Measurements from ENCODE around the gene WDR89.

DNA sequence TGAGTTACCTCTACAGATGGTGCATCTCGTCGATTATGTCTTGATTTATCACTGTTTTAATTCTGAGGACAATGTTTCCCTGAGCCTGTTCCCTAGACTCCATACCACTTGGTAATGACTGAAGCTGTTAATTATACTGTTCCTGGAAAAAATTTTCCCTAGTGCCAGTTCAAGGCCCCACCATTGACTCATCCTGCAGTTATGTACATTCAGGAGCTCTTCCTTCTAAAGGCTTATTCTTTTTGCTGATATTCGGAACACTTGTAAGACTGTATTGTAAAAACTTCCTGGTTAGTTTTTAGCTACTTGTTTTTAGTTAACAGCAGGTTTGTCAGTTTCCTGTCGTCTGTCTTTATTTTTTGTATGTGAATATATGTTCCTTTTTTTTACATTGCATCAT lies 68.1 kb downstream of the WDR89 start:
- TF ChIP-seq, protein P1, sequence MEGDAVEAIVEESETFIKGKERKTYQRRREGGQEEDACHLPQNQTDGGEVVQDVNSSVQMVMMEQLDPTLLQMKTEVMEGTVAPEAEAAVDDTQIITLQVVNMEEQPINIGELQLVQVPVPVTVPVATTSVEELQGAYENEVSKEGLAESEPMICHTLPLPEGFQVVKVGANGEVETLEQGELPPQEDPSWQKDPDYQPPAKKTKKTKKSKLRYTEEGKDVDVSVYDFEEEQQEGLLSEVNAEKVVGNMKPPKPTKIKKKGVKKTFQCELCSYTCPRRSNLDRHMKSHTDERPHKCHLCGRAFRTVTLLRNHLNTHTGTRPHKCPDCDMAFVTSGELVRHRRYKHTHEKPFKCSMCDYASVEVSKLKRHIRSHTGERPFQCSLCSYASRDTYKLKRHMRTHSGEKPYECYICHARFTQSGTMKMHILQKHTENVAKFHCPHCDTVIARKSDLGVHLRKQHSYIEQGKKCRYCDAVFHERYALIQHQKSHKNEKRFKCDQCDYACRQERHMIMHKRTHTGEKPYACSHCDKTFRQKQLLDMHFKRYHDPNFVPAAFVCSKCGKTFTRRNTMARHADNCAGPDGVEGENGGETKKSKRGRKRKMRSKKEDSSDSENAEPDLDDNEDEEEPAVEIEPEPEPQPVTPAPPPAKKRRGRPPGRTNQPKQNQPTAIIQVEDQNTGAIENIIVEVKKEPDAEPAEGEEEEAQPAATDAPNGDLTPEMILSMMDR (IDR thresholded peaks at IDR 0.05; ENCODE audit: insufficient read depth, low read length), result no peak
- TF ChIP-seq POLR2AphosphoS5 (IDR thresholded peaks at IDR 0.05; ENCODE audit: low read depth), result no peak
- TF ChIP-seq, protein P2, sequence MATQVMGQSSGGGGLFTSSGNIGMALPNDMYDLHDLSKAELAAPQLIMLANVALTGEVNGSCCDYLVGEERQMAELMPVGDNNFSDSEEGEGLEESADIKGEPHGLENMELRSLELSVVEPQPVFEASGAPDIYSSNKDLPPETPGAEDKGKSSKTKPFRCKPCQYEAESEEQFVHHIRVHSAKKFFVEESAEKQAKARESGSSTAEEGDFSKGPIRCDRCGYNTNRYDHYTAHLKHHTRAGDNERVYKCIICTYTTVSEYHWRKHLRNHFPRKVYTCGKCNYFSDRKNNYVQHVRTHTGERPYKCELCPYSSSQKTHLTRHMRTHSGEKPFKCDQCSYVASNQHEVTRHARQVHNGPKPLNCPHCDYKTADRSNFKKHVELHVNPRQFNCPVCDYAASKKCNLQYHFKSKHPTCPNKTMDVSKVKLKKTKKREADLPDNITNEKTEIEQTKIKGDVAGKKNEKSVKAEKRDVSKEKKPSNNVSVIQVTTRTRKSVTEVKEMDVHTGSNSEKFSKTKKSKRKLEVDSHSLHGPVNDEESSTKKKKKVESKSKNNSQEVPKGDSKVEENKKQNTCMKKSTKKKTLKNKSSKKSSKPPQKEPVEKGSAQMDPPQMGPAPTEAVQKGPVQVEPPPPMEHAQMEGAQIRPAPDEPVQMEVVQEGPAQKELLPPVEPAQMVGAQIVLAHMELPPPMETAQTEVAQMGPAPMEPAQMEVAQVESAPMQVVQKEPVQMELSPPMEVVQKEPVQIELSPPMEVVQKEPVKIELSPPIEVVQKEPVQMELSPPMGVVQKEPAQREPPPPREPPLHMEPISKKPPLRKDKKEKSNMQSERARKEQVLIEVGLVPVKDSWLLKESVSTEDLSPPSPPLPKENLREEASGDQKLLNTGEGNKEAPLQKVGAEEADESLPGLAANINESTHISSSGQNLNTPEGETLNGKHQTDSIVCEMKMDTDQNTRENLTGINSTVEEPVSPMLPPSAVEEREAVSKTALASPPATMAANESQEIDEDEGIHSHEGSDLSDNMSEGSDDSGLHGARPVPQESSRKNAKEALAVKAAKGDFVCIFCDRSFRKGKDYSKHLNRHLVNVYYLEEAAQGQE (IDR thresholded peaks at IDR 0.05; ENCODE audit: insufficient replicate concordance, low read depth), result no peak
